ENCODE data around the gene FDXACB1.

DNA sequence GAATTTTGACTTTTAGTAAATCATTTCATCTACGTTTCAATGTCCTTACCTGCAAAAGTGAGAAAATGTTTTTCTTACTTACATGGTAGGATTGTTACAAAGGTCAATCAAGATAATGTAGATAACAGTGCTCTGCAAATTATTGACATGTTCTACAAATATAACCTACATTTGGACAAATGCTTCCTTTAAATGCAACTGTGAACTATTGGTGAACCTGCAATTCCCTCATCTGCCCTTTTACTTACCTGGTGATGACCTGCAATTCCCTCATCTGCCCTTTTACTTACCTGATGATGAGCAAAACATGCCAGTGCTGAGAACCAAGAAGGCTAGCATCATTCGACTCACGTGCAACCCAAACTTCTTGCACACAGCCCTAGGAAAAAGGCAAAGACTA is 18.7 kb downstream of the FDXACB1 start:
- TF ChIP-seq, protein P1, sequence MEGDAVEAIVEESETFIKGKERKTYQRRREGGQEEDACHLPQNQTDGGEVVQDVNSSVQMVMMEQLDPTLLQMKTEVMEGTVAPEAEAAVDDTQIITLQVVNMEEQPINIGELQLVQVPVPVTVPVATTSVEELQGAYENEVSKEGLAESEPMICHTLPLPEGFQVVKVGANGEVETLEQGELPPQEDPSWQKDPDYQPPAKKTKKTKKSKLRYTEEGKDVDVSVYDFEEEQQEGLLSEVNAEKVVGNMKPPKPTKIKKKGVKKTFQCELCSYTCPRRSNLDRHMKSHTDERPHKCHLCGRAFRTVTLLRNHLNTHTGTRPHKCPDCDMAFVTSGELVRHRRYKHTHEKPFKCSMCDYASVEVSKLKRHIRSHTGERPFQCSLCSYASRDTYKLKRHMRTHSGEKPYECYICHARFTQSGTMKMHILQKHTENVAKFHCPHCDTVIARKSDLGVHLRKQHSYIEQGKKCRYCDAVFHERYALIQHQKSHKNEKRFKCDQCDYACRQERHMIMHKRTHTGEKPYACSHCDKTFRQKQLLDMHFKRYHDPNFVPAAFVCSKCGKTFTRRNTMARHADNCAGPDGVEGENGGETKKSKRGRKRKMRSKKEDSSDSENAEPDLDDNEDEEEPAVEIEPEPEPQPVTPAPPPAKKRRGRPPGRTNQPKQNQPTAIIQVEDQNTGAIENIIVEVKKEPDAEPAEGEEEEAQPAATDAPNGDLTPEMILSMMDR (IDR thresholded peaks at IDR 0.05): no peak
- TF ChIP-seq POLR2A (IDR thresholded peaks at IDR 0.05): no peak
